LHCN-M2 (cell line): ENCODE measurements around the gene CHD5. TPM values are rescaled to one million over a fixed set of nuclear protein-coding genes. Genes with fewer than 3 reads are reported as not detected.

ENCODE experiments used
- DNase-seq: peaks from one replicate; pipeline ENCODE4 v3.0.0-alpha.2; 2012; ENCODE audit warnings: low read depth
- total RNA-seq: library from RNA; depleted of rRNA; stranded (reverse); fragments of >200 nt; gene quantifications from 2 replicates; pipeline ENCODE4 v1.2.3, GENCODE V29; 2014

CHD5 gene
- total RNA-seq, 1 experiment from 2014 or later = 0.06 TPM

- no peak for DNase-seq
Observed at GRCh38 chr1:6134206-6134605, 45.9 kb downstream of the CHD5 start.

GRCh38 chr1:6133146-6133895 lies 46.8 kb downstream of the CHD5 start:
- DNase-seq = no peak

GRCh38 chr1:6131561-6131960 lies 48.6 kb downstream of the CHD5 start:
- DNase-seq = no peak

- no peak for DNase-seq
Observed at GRCh38 chr1:6130596-6130995, 49.5 kb downstream of the CHD5 start.

GRCh38 chr1:6130036-6130435 lies 50.1 kb downstream of the CHD5 start:
- DNase-seq = no peak

- no peak for DNase-seq
Observed at GRCh38 chr1:6129313-6129712, 50.8 kb downstream of the CHD5 start.

- no peak for DNase-seq
Observed at GRCh38 chr1:6128276-6129081, 51.6 kb downstream of the CHD5 start.

GRCh38 chr1:6127587-6128163 lies 52.4 kb downstream of the CHD5 start:
- peak; percentile 43 for DNase-seq

GRCh38 chr1:6126521-6127067 lies 53.5 kb downstream of the CHD5 start:
- DNase-seq = no peak

GRCh38 chr1:6126028-6126427 lies 54.1 kb downstream of the CHD5 start:
- DNase-seq = no peak

- no peak for DNase-seq
Observed at GRCh38 chr1:6125366-6125765, 54.8 kb downstream of the CHD5 start.

- no peak for DNase-seq
Observed at GRCh38 chr1:6124746-6125365, 55.3 kb downstream of the CHD5 start.

GRCh38 chr1:6124341-6124740 lies 55.8 kb downstream of the CHD5 start:
- no peak for DNase-seq

- no peak for DNase-seq
Observed at GRCh38 chr1:6123816-6124215, 56.3 kb downstream of the CHD5 start.

GRCh38 chr1:6123083-6123482 lies 57.0 kb downstream of the CHD5 start:
- DNase-seq = no peak

- DNase-seq = no peak
Observed at GRCh38 chr1:6121651-6122370, 58.3 kb downstream of the CHD5 start.

GRCh38 chr1:6121021-6121421 lies 59.1 kb downstream of the CHD5 start:
- DNase-seq = no peak

- DNase-seq = peak; percentile 8
Observed at GRCh38 chr1:6118415-6118814, 61.7 kb downstream of the CHD5 start.

GRCh38 chr1:6117624-6118023 lies 62.5 kb downstream of the CHD5 start:
- no peak for DNase-seq

- DNase-seq = no peak
Observed at GRCh38 chr1:6117064-6117463, 63.1 kb downstream of the CHD5 start.

GRCh38 chr1:6116137-6116536 lies 64.0 kb downstream of the CHD5 start:
- peak; percentile 59 for DNase-seq
